ENCODE results near the gene DGUOK. TPM values are rescaled to one million over a fixed set of nuclear protein-coding genes. Genes with fewer than 3 reads are reported as not detected.
A peak's percentile ranks its signal among the peaks of the same experiment; 100 is the strongest.

The DGUOK gene
- total RNA-seq, 1 experiment from 2014 or later, result 78.7 TPM

DNA sequence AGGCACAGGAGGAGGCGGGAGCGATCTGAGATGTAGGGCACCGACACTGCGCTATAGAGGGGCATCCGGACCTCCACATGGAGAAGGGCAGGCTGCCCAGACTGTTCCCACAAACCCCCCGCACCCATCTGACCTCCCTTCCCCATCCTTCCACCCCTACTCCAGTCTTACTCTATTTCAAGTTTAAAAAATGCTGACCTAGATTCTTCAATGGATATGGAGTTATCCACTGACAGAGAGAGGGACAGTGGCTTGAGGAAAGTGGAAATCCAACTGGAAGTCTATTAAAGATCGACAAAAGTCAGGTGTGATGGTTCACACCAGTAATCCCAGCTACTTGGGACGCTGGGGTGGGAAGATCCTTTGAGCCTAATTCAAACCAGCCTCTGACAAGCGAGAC lies 5.1 kb upstream of the DGUOK start:
- no peak overlapping the region for H3K4me2 ChIP-seq
- H4K20me1 ChIP-seq (ENCODE audit: insufficient read depth), result no peaks in the 10 kb centered on the region
- no peak overlapping the region for H3K4me3 ChIP-seq
- 0 out of 2 replicates have a peak, but pooled peaks cover 3% of the 10 kb centered on the region for H3K79me2 ChIP-seq (ENCODE audit: low read depth)
- H3K4me1 ChIP-seq (replicated peaks; ENCODE audit: insufficient read depth), result peaks cover 16% of the 10 kb centered on the region
- no peaks in the 10 kb centered on the region for H3K36me3 ChIP-seq (ENCODE audit: low read depth)
- no peaks in the 10 kb centered on the region for H3K27me3 ChIP-seq (ENCODE audit: insufficient read depth, low read depth)
- ChIA-PET POLR2A (ENCODE audit: unreplicated experiment) (no interaction called here), CTCF (no interaction called here)
- intact Hi-C loops (cut with micrococcal nuclease; ENCODE audit: unreplicated experiment), result no loop called here
- H3K9me3 ChIP-seq (ENCODE audit: insufficient read depth, low read depth), result no peaks in the 10 kb centered on the region
- H2AFZ ChIP-seq, result no peak overlapping the region
- H3K27ac ChIP-seq, result no peak overlapping the region
- H3F3A ChIP-seq (ENCODE audit: insufficient read depth, low read depth), result peaks cover 9% of the 10 kb centered on the region; the same call in 1 of the 2 replicates
- TF ChIP-seq CTCF (conservative IDR thresholded peaks at IDR 0.05), result no peak
- no TSS peak for BruUV-seq (replicated peaks)
- DNase-seq, result no peak
- H3K9me2 ChIP-seq (ENCODE audit: insufficient read depth), result no peaks in the 10 kb centered on the region

- POLR2A ChIA-PET (ENCODE audit: unreplicated experiment), result no interaction called here
- intact Hi-C loops (cut with micrococcal nuclease; ENCODE audit: unreplicated experiment), result no loop called here
- H3K4me2 ChIP-seq, result peak overlapping the region; percentile 45
Measured at GRCh38 chr2:73922681-73923080, 4.0 kb upstream of the DGUOK start.

DNA sequence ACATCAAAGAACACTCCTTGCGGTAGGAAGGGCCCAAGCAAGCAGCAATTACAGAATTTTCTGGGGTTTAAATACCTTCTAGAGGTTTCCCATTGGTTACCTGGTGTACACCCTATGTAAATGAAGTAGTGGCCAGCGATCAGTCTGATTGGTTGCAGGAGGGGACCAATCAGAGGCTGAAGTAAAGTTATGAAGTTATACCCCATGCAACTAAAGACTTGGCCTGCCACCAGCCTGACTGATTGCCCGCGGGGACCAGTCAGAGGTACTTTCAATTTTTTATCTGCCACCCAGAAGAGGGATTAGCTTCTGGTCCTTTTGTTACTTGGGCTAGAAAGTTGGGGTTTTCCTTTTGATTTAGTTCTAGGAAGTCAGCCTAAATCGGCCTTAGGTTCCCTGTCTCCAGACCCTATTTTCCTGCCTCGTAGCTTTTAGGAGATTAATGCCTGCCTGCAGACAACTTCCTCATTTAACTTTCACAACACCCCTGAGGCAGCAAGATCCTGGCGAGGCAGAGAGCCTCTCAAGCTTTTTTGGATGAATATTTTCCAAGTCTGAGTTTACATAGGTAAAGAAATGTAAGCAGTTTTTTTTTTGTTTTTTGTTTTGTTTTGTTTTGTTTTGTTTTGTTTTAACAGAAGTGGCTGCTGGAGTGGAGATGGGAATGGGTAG lies 1.5 kb upstream of the DGUOK start:
- no peak for TF ChIP-seq EZH2 (IDR thresholded peaks at IDR 0.05; ENCODE audit: low read depth)
- no peak for TF ChIP-seq CTCF (conservative IDR thresholded peaks at IDR 0.05)
- BruUV-seq (replicated peaks), result no TSS peak
- Histone ChIP-seq H2AFZ (no peak overlapping the region; the same call in none of the 2 replicates), H3K9me3 (ENCODE audit: insufficient read depth, low read depth) (no peaks in the 10 kb centered on the region), H3K9me2 (ENCODE audit: insufficient read depth) (no peaks in the 10 kb centered on the region), H3K79me2 (ENCODE audit: low read depth) (peaks cover 38% of the 10 kb centered on the region), H3K4me3 (no peak overlapping the region), H3K4me1 (replicated peaks; ENCODE audit: insufficient read depth) (peaks cover 37% of the 10 kb centered on the region), H3K27me3 (ENCODE audit: insufficient read depth, low read depth) (no peaks in the 10 kb centered on the region), H3F3A (ENCODE audit: insufficient read depth, low read depth) (peaks cover 13% of the 10 kb centered on the region; the same call in 1 of the 2 replicates), H4K20me1 (ENCODE audit: insufficient read depth) (peaks cover 15% of the 10 kb centered on the region; the same call in 1 of the 2 replicates), H3K27ac (no peak overlapping the region), H3K4me2 (no peak overlapping the region), H3K36me3 (ENCODE audit: low read depth) (peaks cover 7% of the 10 kb centered on the region)
- intact Hi-C loops (cut with micrococcal nuclease; ENCODE audit: unreplicated experiment), result no loop called here
- POLR2A ChIA-PET (ENCODE audit: unreplicated experiment), result no interaction called here
- CTCF ChIA-PET, result no interaction called here
- DNase-seq, result no peak

More at GRCh38 chr2:73922681-73923080, 4.0 kb upstream of the DGUOK start:
- CTCF ChIA-PET, result interaction anchor here (0.6 kb wide), 1 partner anchor 147 kb away, joined by 4 read pairs; no protein-coding TSS in a partner anchor
- Histone ChIP-seq H3K9me3 (ENCODE audit: insufficient read depth, low read depth) (no peaks in the 10 kb centered on the region), H3F3A (ENCODE audit: insufficient read depth, low read depth) (peaks cover 9% of the 10 kb centered on the region; the same call in 1 of the 2 replicates), H3K79me2 (ENCODE audit: low read depth) (peaks cover 13% of the 10 kb centered on the region), H3K27ac (no peak overlapping the region), H2AFZ (no peak overlapping the region), H3K36me3 (ENCODE audit: low read depth) (no peaks in the 10 kb centered on the region), H3K9me2 (ENCODE audit: insufficient read depth) (no peaks in the 10 kb centered on the region), H3K4me1 (replicated peaks; ENCODE audit: insufficient read depth) (peaks cover 20% of the 10 kb centered on the region), H3K27me3 (ENCODE audit: insufficient read depth, low read depth) (no peaks in the 10 kb centered on the region), H3K4me3 (no peak overlapping the region), H4K20me1 (ENCODE audit: insufficient read depth) (no peaks in the 10 kb centered on the region)
- BruUV-seq (replicated peaks), result no TSS peak
- DNase-seq, result no peak
- no peak for TF ChIP-seq EZH2 (IDR thresholded peaks at IDR 0.05; ENCODE audit: low read depth)
- TF ChIP-seq CTCF (conservative IDR thresholded peaks at IDR 0.05), result no peak

Data from PC-9 (cell line).